ENCODE measurements around the gene HSPA8.

Gene HSPA8

DNA sequence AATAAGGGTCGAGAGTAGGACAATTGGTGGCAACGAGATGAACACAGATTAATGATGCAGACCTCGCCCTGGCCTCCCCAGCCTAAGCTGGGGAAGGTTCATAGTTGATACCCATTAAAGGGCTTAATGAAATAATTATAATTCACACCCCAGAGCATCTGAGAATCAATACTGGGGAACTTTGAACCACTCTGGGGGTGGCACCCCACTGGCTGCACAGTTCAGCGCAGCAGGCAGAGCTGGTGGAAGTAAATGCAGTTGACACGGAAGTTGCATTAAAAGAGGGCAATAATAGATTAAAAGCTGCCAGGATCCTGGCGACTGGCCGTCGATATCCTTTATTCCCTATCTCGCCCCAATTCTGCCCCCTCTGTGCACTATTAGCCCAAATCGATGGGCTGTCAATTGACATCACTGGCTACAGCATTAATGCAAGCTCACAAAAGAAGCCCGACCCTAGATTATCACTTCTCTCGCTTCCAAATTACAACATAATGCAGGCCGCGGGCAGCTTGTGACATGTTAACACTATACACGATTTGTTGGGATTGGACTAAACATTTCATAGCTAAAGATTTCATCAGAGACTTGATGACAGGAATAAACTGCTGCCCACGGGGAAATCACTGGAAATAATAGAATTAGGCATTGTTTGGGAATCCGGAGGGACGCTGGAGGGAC is 14.5 kb downstream of the HSPA8 start:
- DNase-seq (ENCODE audit: low read depth in 2 of 2): no peak

DNA sequence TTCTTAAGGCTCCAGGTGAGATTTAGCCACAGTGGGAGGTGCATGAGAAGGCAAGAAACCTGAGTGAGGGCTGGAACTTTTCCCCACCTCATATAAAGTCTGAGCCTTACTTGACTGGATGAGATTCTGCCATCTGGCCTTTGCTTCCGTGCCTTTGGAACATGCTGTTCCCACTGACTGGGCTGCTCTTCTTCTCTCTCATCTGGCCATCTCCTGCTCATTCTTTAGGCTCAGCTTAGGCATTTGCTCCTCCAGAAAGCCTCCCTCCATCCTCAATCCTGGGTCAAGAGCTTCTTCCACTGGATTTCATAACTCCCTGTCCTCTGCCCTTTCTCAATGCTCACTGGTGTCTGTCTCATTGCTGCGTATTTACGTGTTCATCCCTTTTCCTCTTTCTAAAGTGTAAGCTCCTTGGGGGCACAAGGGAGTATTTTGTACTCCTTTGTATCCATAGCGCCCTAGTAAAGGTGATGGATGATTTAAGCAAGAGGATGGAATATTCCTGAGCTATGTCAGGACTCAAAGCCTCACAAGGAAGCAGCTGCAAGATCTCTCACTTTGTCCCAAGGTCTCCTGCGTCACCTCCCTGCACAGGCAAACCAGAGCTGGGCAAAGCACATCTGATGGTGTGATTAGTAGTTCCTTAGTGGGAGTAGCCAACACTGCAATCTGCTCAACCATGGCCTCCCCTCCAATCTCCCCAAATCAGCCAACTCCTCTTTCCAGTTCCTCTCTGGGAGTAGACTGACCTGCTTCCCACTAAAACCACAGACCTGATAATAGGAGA is 15.3 kb downstream of the HSPA8 start:
- no peak for DNase-seq (ENCODE audit: low read depth in 2 of 2)

DNA sequence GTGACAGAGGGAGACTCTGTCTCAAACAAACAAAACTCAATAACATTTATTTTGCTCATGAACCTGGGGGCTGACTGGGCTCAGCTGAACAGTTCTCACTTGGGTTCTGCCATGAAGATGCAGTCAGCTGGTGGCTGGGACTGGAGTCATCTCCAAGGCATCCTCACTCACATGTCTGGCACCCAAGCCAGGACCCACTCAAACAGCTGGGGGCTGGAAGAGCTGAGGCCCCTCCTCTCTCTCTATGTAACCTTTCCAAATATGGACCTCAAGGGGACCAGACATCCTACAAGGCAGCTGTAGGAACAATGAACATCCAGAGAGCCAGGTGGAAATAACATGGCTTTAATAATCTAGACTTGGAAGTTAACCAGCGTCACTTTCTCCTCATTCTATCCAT is 16.8 kb downstream of the HSPA8 start:
- DNase-seq (ENCODE audit: low read depth in 2 of 2): no peak

DNA sequence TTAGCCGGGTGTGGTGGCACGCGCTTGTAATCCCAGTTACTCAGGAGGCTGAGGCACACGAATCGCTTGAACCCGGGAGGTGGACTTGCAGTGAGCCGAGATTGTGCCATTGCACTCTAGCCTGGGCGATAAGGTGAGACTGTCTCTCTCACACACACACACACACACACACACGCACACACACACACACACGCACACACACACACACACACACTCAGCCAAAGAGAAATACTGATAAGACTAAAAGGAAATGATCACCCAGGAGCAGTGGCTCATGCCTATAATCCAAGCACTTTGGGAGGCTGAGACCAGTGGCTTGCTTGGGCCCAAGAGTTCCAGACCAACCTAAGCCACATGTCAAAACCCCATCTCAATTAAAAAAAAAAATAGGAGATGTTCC is 20.8 kb downstream of the HSPA8 start:
- DNase-seq (ENCODE audit: low read depth in 2 of 2): no peak

DNA sequence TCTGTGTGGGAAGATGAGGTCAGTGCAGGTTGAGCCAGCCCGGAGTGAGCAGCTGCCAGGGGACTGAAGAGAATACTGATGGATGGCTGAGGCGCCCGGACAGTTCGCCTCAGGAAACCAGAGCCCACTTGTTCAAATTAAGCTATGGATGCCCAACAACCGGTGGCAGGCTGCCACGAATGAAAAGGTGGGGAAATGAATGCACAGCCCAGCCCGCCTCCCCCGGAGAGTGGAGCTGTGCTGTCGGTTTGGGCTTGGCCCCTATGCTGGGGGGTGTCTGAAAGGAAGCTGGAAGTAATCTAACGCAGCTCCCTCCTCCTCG is 21.9 kb downstream of the HSPA8 start:
- DNase-seq (ENCODE audit: low read depth in 2 of 2): no peak

DNA sequence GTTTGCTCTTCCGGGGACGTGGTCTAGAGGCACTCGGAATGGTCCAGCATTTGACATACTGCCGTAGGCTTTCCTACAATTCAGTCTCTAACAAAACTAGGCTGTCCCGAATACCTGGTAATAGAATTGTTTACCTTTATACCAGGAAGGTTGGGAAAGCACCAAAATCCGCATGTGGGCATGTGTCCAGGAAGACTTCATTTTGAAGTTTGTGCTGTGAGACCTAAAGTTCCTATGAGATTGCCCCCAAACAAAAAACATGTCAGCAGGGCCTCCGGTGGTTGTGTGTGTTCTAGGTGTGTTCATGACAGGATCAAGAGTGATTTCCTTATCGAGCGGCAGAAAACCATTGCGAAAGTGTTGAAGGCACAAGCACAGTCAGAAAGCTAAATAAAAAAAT is 26.1 kb downstream of the HSPA8 start:
- DNase-seq (ENCODE audit: low read depth in 2 of 2): no peak

DNA sequence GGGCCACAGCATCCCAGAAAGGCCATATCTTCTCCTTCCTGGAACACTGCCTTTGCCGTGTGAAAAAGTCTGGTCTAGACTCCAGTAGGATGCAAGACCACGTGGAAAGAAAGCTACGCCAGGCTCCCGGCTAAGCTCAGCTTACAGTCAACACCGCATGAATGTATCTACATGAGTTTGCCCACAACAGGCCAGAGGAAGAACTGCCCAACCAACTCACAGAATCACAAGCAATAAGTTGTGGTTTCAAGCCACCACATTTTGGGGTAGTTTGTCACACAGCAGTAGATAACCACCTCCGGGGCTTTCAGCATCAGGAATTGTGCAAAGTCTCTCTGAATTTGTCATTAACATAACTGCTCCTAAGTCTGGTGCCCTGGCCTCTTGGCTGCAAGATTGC is 27.3 kb downstream of the HSPA8 start:
- no peak for DNase-seq (ENCODE audit: low read depth in 2 of 2)

DNA sequence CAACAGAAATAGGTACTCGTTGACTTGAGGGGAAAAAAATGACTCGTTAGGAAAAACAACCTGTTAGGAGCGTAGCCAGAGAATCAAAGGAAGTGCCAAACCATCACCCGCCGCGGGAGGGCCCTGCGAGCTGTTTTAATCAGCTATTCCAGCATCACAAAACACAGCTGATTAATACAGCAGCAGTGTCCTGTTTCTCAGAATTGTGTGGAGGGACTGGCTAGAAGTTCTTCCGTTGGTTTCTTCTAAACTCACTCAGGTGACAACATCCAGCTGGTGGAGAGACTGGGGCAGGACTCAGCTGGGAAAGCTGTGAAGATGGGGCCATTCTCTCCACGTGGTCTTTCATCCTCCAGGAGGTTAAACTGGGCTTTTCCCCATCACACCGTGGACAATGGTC is 28.0 kb downstream of the HSPA8 start:
- DNase-seq (ENCODE audit: low read depth in 2 of 2): no peak

DNA sequence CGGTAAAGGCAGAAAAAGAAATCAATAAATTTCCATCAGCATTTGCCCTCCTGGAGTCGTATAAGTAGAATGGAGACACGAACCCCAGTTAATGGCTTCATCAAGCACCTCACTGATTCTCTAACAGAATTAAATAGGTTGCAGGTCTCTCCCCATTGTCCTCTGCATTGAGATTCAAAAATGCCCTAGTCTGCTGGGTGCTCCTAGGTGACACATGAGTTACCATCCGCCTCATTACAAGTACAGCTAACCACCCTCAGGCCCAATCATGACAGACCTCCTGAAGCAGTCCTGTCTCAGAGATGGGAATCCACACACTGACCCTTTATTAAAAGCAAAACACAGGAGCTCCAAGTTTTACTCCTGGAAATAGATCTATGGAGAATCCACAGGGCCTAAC is 31.4 kb downstream of the HSPA8 start:
- no peak for DNase-seq (ENCODE audit: low read depth in 2 of 2)

DNA sequence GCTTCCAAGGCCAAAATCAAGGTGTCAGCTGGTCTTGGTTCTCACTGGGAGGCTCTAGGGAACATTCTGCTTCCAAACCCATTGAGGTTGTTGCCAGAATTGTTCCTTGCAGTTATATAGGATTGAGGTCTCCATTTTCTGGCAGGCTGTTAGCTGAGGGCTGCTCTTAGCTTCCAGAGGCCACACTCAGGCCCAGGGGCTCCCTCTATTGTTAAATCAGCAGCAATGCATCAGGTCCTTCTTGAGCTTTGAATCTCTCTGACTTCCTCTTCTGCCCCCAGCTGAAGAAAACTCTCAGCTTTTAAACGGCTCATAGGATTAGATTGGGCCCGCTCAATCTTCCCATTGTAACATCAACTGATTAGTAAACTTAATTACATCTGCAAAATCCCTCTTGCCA is 41.0 kb downstream of the HSPA8 start:
- no peak for DNase-seq (ENCODE audit: low read depth in 2 of 2)

DNA sequence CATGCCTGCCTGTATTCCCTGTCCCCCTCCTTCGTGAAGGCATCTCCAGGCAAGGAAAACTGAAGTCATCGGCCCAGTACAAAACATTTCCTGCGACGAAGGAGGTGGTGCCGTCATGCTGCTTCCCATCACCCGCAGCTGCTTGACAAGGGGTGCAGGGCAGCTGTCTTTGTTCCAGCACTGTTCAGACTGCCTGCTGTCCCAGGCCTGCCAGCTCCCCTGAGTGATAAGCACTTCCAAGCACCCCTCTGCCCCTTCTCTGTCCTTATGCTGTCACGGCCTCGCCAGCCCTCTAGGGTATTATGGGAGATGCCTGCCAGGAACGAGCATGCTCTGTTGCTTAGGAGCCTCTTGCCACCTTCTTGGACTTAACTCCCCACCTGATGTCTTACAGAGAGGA is 43.2 kb downstream of the HSPA8 start:
- no peak for DNase-seq (ENCODE audit: low read depth in 2 of 2)

DNA sequence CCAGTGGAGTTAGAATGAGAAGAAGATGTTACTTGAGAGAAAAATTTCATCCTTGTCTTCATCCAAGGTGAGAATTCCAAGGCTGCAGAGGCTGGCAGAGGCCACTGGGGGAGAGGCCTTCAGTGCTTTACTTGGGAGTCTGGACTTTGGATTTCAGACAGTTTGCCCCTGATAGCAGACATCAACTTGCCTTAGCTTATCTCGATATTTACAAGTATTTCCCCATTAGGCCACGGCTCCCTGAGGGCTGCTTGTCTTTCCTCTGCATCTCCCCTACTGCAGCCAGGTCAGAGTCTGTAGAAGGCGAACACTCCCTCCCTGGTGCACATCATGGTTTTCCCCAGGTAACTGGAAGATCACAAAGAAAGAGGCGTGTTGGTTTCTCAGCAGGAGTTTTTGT is 50.4 kb downstream of the HSPA8 start:
- no peak for DNase-seq (ENCODE audit: low read depth in 2 of 2)
